PC-9 (cell line): Measurements from ENCODE around the gene PTBP1. TPM values are rescaled to one million over a fixed set of nuclear protein-coding genes. Genes with fewer than 3 reads are reported as not detected.
A peak's percentile ranks its signal among the peaks of the same experiment; 100 is the strongest.

Source experiments
- BruUV-seq: library from RNA; stranded (reverse); fragments of 400-500 nt; replicated peaks from 2 replicates; lab custom pipeline; 2021; lab: Mats Ljungman, UMichigan
- CTCF ChIA-PET: fragments of 300-600 bp; sonication (Branson Sonifier 250); formaldehyde crosslinking; loops from one replicate; lab custom pipeline; 2022; ENCODE audit warnings: antibody characterized with exemption; lab: Charles Lee
- POLR2A ChIA-PET: fragments of 300-600 bp; sonication (Branson Sonifier 250); formaldehyde crosslinking; loops from one replicate; lab custom pipeline; 2022; ENCODE audit warnings: antibody characterized with exemption; ENCODE audit not compliant: unreplicated experiment; lab: Charles Lee
- DNase-seq, 2 experiments: peaks; one replicate each; pipeline versions ENCODE4 v3.0.0 to v3.0.0-alpha.2; 2015 to 2022; ENCODE audit warnings: mixed read lengths in 1 of 2
- H2AFZ ChIP-seq: fragments of 200-600 bp; sonication (generic); 2 replicates; pipeline ENCODE4 v1.8.1; 2017; ENCODE audit warnings: antibody characterized with exemption
- H3F3A ChIP-seq: fragments of 200-600 bp; sonication (generic); 2 replicates; pipeline ENCODE4 v1.8.1; 2017; ENCODE audit warnings: antibody characterized with exemption, mild to moderate bottlenecking, low read depth; ENCODE audit not compliant: insufficient read depth
- H3K27ac ChIP-seq: fragments of 200-600 bp; sonication (generic); 2 replicates; pipeline ENCODE4 v1.6.1; 2016; ENCODE audit warnings: mixed run types
- H3K27me3 ChIP-seq: fragments of 200-600 bp; sonication (generic); 2 replicates; pipeline ENCODE4 v1.6.1; 2016; ENCODE audit warnings: low read depth, mixed run types; ENCODE audit not compliant: insufficient read depth
- H3K36me3 ChIP-seq: fragments of 200-600 bp; sonication (generic); 2 replicates; pipeline ENCODE4 v1.6.1; 2016; ENCODE audit warnings: low read depth, mixed run types
- H3K4me1 ChIP-seq: fragments of 200-600 bp; sonication (generic); replicated peaks from 2 replicates; pipeline ENCODE4 v1.6.1; 2016; ENCODE audit warnings: mixed run types; ENCODE audit not compliant: insufficient read depth
- H3K4me2 ChIP-seq: fragments of 200-600 bp; sonication (generic); 2 replicates; pipeline ENCODE4 v1.6.1; 2017; ENCODE audit warnings: mixed run types
- H3K4me3 ChIP-seq: fragments of 200-600 bp; sonication (generic); 2 replicates; pipeline ENCODE4 v1.6.1; 2016; ENCODE audit warnings: mixed run types
- H3K79me2 ChIP-seq: fragments of 200-600 bp; sonication (generic); 2 replicates; pipeline ENCODE4 v1.6.1; 2017; ENCODE audit warnings: low read depth, mixed run types
- H3K9me2 ChIP-seq: fragments of 200-600 bp; sonication (generic); 2 replicates; pipeline ENCODE4 v1.8.1; 2017; ENCODE audit warnings: mild to moderate bottlenecking; ENCODE audit not compliant: insufficient read depth
- H3K9me3 ChIP-seq: fragments of 200-600 bp; sonication (generic); 2 replicates; pipeline ENCODE4 v1.8.1; 2016; ENCODE audit warnings: low read depth; ENCODE audit not compliant: insufficient read depth
- H4K20me1 ChIP-seq: fragments of 200-600 bp; sonication (generic); 2 replicates; pipeline ENCODE4 v1.8.1; 2017; ENCODE audit not compliant: insufficient read depth
- CTCF ChIP-seq: fragments of 200-600 bp; sonication (generic); conservative IDR thresholded peaks from 2 replicates; pipeline ENCODE4 v1.6.1; 2017; ENCODE audit warnings: mixed run types, antibody characterized with exemption, mild to moderate bottlenecking, moderate library complexity
- EZH2 ChIP-seq: fragments of 200-600 bp; sonication (generic); IDR thresholded peaks from 2 replicates; pipeline ENCODE4 v1.8.0; 2017; ENCODE audit warnings: antibody characterized with exemption, low read depth
- intact Hi-C: fragments of 100-400 bp; cut with micrococcal nuclease; formaldehyde crosslinking; loops from one replicate; pipeline ENCODE4 v1.10.0; 2022; ENCODE audit not compliant: unreplicated experiment
- total RNA-seq: library from RNA; stranded (reverse); gene quantifications from 2 replicates; pipeline ENCODE4 v1.2.3, GENCODE V29; 2021

The PTBP1 gene
- total RNA-seq, 1 experiment from 2014 or later: 542 TPM

GRCh38 chr19:798415-799075, 1.3 kb downstream of the PTBP1 start:
- H3K4me3 ChIP-seq: peak overlapping the region; percentile 78
- ChIA-PET POLR2A (no interaction called here), CTCF (no interaction called here)
- peaks cover 57% of the 10 kb centered on the region for H4K20me1 ChIP-seq
- no peaks in the 10 kb centered on the region for H3K9me2 ChIP-seq
- no peak for TF ChIP-seq CTCF
- TF ChIP-seq EZH2: no peak
- H3K4me1 ChIP-seq: peaks cover 23% of the 10 kb centered on the region
- DNase-seq: no peak
- no peaks in the 10 kb centered on the region for H3K9me3 ChIP-seq
- intact Hi-C loops: no loop called here
- peaks cover 22% of the 10 kb centered on the region for H3K36me3 ChIP-seq
- peak overlapping the region; percentile 97 for H3K4me2 ChIP-seq
- H2AFZ ChIP-seq: no peak overlapping the region
- no peaks in the 10 kb centered on the region for H3K27me3 ChIP-seq
- H3K79me2 ChIP-seq: peaks cover 57% of the 10 kb centered on the region
- peaks cover 38% of the 10 kb centered on the region; the same call in 1 of the 2 replicates for H3F3A ChIP-seq
- peak overlapping the region; percentile 44; the same call in 1 of the 2 replicates for H3K27ac ChIP-seq
- no TSS peak for BruUV-seq

DNA sequence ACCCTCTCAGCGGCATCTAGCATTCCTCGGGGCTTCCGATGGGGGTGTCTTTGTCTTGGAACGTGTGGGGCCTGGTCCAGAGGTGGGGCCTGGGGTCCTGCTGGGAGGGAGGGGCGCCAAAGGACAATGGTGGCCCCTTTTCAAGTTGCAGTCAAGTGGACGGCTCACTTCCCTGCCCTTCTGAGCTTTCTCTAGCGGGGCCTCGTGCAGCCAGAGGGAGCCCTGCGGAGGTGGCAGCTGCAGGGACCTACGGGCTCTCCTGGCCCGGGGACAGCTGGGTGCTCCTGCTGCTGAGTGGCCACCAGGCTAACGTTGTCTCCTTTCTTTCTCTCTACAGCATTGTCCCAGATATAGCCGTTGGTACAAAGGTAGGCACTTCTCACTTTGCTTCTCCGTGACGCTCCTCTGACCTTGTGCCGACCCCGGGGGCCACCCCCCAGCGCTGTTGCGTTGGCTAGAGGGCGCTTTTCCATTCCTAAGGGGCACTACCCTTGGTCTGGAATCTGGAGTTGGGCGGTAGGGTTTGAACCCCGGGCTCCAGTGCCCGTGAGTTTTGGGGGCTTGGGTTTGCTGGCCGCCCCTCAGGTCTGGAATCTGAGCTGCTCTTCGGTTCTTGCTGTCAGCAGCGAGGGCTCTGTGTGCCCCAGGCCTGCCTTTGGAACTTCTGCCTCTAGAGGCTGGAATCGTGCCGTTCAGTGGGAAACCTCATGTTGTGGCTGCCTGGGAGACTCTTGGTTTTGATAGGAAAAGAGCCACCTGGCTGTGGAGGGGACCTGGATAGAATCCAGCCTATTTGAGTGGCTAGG, 2.0 kb downstream of the PTBP1 start:
- H3K36me3 ChIP-seq: peaks cover 27% of the 10 kb centered on the region
- H3F3A ChIP-seq: peaks cover 38% of the 10 kb centered on the region; the same call in 1 of the 2 replicates
- peak overlapping the region; percentile 78 for H3K4me3 ChIP-seq
- H3K79me2 ChIP-seq: peaks cover 64% of the 10 kb centered on the region
- intact Hi-C loops: no loop called here
- ChIA-PET CTCF (interaction anchor here (0.6 kb wide), 1 partner anchor 209 kb away, joined by 3 read pairs; no protein-coding TSS in a partner anchor), POLR2A (no interaction called here)
- no peak for DNase-seq
- peaks cover 23% of the 10 kb centered on the region for H3K4me1 ChIP-seq
- no peaks in the 10 kb centered on the region for H3K27me3 ChIP-seq
- TF ChIP-seq CTCF (0 out of 2 replicates have a peak, but pooled peaks have one; percentile 12), EZH2 (no peak)
- H3K27ac ChIP-seq: peak overlapping the region; percentile 72
- H3K9me3 ChIP-seq: no peaks in the 10 kb centered on the region
- peak overlapping the region; percentile 97 for H3K4me2 ChIP-seq
- no peak overlapping the region for H2AFZ ChIP-seq
- no TSS peak for BruUV-seq
- H4K20me1 ChIP-seq: peaks cover 64% of the 10 kb centered on the region
- H3K9me2 ChIP-seq: no peaks in the 10 kb centered on the region

- Histone ChIP-seq H3K4me1 (peaks cover 23% of the 10 kb centered on the region), H3K9me2 (no peaks in the 10 kb centered on the region), H2AFZ (no peak overlapping the region), H3K9me3 (no peaks in the 10 kb centered on the region), H3K4me3 (peak overlapping the region; percentile 78; the same call in 1 of the 2 replicates), H3K36me3 (peaks cover 32% of the 10 kb centered on the region), H3K27me3 (no peaks in the 10 kb centered on the region), H3K4me2 (peak overlapping the region; percentile 97), H3F3A (peaks cover 41% of the 10 kb centered on the region; the same call in 1 of the 2 replicates), H4K20me1 (peaks cover 76% of the 10 kb centered on the region), H3K27ac (peak overlapping the region; percentile 72), H3K79me2 (peaks cover 76% of the 10 kb centered on the region)
- POLR2A ChIA-PET: no interaction called here
- CTCF ChIA-PET: no interaction called here
- no TSS peak for BruUV-seq
- TF ChIP-seq EZH2: no peak
- no peak for TF ChIP-seq CTCF
- peak; percentile 71 to 78 for DNase-seq
- intact Hi-C loops: no loop called here
Measured at GRCh38 chr19:800360-801029, 3.2 kb downstream of the PTBP1 start.
